AG04450 (cell line): ENCODE results near the gene TCEANC2. TPM values are rescaled to one million over a fixed set of nuclear protein-coding genes. Genes with fewer than 3 reads are reported as not detected.

Experiments
- CTCF ChIA-PET: fragments of 300-600, 350-600 bp; formaldehyde crosslinking; extraction: SDS; loops from one replicate; lab custom pipeline; 2022; ENCODE audit warnings: antibody characterized with exemption, inconsistent platforms; lab: Charles Lee
- POLR2A ChIA-PET: fragments of 350-600 bp; formaldehyde crosslinking; extraction: SDS; loops from one replicate; lab custom pipeline; 2021; ENCODE audit warnings: antibody characterized with exemption, inconsistent platforms; lab: Yijun Ruan, JAX
- DNase-seq: peaks from one replicate; pipeline ENCODE4 v3.0.0-alpha.2; 2011; ENCODE audit warnings: low read depth, low spot score
- H3K27ac ChIP-seq: one replicate; pipeline ENCODE4 v1.5.1; 2012; ENCODE audit warnings: low read depth, low read length, control low read depth
- H3K27me3 ChIP-seq: one replicate; pipeline ENCODE4 v1.6.0; 2012; ENCODE audit warnings: low read length; ENCODE audit not compliant: control insufficient read depth, insufficient read depth
- H3K4me3 ChIP-seq: 2 replicates; pipeline ENCODE4 v1.5.1; 2011; ENCODE audit warnings: mild to moderate bottlenecking, low read depth, low read length, control low read depth
- H3K9me3 ChIP-seq: 2 replicates; pipeline ENCODE4 v1.5.1; 2012; ENCODE audit warnings: low read length; ENCODE audit not compliant: control insufficient read depth, insufficient read depth
- polyA plus RNA-seq: library from polyadenylated mRNA; depleted of rRNA; stranded (reverse); fragments of >200 nt; gene quantifications from 2 replicates; pipeline ENCODE4 v1.2.3, GENCODE V29; 2011
- TF ChIP-seq, protein P1 (sequence below): IDR thresholded peaks from 2 replicates; pipeline ENCODE4 v1.5.1; 2011; ENCODE audit warnings: low read depth, low read length, control low read depth, inconsistent platforms

The TCEANC2 gene
- polyA plus RNA-seq, 1 experiment: 4.3 TPM

GRCh38 chr1:54054438-54054749 is 986 bp downstream of the TCEANC2 start:
- Histone ChIP-seq H3K27me3 (no peaks in the 10 kb centered on the region), H3K27ac (no peak overlapping the region), H3K9me3 (0 out of 2 replicates have a peak, but pooled peaks cover 4% of the 10 kb centered on the region), H3K4me3 (peak overlapping the region; percentile 96)
- TF ChIP-seq, protein P1, sequence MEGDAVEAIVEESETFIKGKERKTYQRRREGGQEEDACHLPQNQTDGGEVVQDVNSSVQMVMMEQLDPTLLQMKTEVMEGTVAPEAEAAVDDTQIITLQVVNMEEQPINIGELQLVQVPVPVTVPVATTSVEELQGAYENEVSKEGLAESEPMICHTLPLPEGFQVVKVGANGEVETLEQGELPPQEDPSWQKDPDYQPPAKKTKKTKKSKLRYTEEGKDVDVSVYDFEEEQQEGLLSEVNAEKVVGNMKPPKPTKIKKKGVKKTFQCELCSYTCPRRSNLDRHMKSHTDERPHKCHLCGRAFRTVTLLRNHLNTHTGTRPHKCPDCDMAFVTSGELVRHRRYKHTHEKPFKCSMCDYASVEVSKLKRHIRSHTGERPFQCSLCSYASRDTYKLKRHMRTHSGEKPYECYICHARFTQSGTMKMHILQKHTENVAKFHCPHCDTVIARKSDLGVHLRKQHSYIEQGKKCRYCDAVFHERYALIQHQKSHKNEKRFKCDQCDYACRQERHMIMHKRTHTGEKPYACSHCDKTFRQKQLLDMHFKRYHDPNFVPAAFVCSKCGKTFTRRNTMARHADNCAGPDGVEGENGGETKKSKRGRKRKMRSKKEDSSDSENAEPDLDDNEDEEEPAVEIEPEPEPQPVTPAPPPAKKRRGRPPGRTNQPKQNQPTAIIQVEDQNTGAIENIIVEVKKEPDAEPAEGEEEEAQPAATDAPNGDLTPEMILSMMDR: no peak
- ChIA-PET POLR2A (no interaction called here), CTCF (interaction anchor here (1.1 kb wide), 1 partner anchor 176 kb away, joined by 4 read pairs; no protein-coding TSS in a partner anchor)
- DNase-seq: no peak

GRCh38 chr1:54064299-54064698 is 10.9 kb downstream of the TCEANC2 start:
- ChIA-PET POLR2A (no interaction called here), CTCF (no interaction called here)
- Histone ChIP-seq H3K4me3 (no peak overlapping the region), H3K9me3 (no peaks in the 10 kb centered on the region), H3K27ac (no peak overlapping the region), H3K27me3 (no peaks in the 10 kb centered on the region)
- TF ChIP-seq, protein P1: no peak
- DNase-seq: no peak

- CTCF ChIA-PET: interaction anchor here (0.6 to 2.6 kb wide), 7 partner anchors 11 to 479 kb away, joined by 3 to 22 read pairs (median 3); partner anchors contain the start of gene ACOT11
- Histone ChIP-seq H3K9me3 (no peaks in the 10 kb centered on the region; the same call in 1 of the 2 replicates), H3K27me3 (no peaks in the 10 kb centered on the region), H3K27ac (no peak overlapping the region), H3K4me3 (no peak overlapping the region)
- no peak for DNase-seq
- TF ChIP-seq, protein P1: no peak
- POLR2A ChIA-PET: interaction anchor here (0.7 kb wide), 1 partner anchor 334 kb away, joined by 3 read pairs; no protein-coding TSS in a partner anchor
Observed at GRCh38 chr1:54069791-54070170, 16.4 kb downstream of the TCEANC2 start.

GRCh38 chr1:54070171-54070837 is 16.9 kb downstream of the TCEANC2 start:
- POLR2A ChIA-PET: interaction anchor here (0.7 kb wide), 1 partner anchor 333 kb away, joined by 3 read pairs; no protein-coding TSS in a partner anchor
- DNase-seq: no peak

More at GRCh38 chr1:54070171-54070837, 16.9 kb downstream of the TCEANC2 start:
- no peak overlapping the region for H3K4me3 ChIP-seq
- no peaks in the 10 kb centered on the region; the same call in 1 of the 2 replicates for H3K9me3 ChIP-seq
- TF ChIP-seq, protein P1: peak; percentile 88
- CTCF ChIA-PET: interaction anchor here (1.0 to 2.6 kb wide), 6 partner anchors 9 to 478 kb away, joined by 3 to 22 read pairs (median 4); partner anchors contain the start of gene ACOT11
- H3K27ac ChIP-seq: no peak overlapping the region
- H3K27me3 ChIP-seq: no peaks in the 10 kb centered on the region
